Calu3 (cell line): ENCODE data around the gene PEAK3. TPM values are rescaled to one million over a fixed set of nuclear protein-coding genes. Genes with fewer than 3 reads are reported as not detected.

Experiments used
- BruUV-seq: library from RNA; stranded (reverse); fragments of 400-500 nt; replicated peaks from 2 replicates; lab custom pipeline; 2021; lab: Mats Ljungman, UMichigan
- CTCF ChIA-PET: fragments of 300-600 bp; sonication (Branson Sonifier 250); formaldehyde crosslinking; loops from one replicate; lab custom pipeline; 2022; ENCODE audit warnings: antibody characterized with exemption; lab: Charles Lee
- DNase-seq: peaks from one replicate; pipeline ENCODE4 v3.0.0; 2022
- H3K27ac Mint-ChIP-seq: one replicate; pipeline ENCODE4 v1.8.0; 2022; ENCODE audit warnings: mixed read lengths; ENCODE audit not compliant: unreplicated experiment
- H3K27me3 Mint-ChIP-seq: one replicate; pipeline ENCODE4 v1.8.0; 2022; ENCODE audit warnings: mixed read lengths; ENCODE audit not compliant: unreplicated experiment
- H3K36me3 Mint-ChIP-seq: one replicate; pipeline ENCODE4 v1.8.0; 2022; ENCODE audit warnings: mild to moderate bottlenecking, moderate library complexity, mixed read lengths; ENCODE audit not compliant: insufficient read depth, unreplicated experiment
- H3K4me1 Mint-ChIP-seq: one replicate; pipeline ENCODE4 v1.8.0; 2022; ENCODE audit warnings: mild to moderate bottlenecking, low read depth, mixed read lengths; ENCODE audit not compliant: unreplicated experiment
- H3K4me3 Mint-ChIP-seq: one replicate; pipeline ENCODE4 v1.8.0; 2022; ENCODE audit warnings: mild to moderate bottlenecking, low read depth, moderate library complexity, mixed read lengths; ENCODE audit not compliant: unreplicated experiment
- H3K9me3 Mint-ChIP-seq: one replicate; pipeline ENCODE4 v1.8.0; 2022; ENCODE audit warnings: low read depth, mixed read lengths; ENCODE audit not compliant: unreplicated experiment
- CTCF ChIP-seq: fragments of 200-600 bp; IDR thresholded peaks from one replicate; pipeline ENCODE4 v1.8.0; 2022; ENCODE audit warnings: antibody characterized with exemption; ENCODE audit not compliant: unreplicated experiment
- intact Hi-C: fragments of 100-400 bp; cut with micrococcal nuclease; formaldehyde crosslinking; loops from one replicate; pipeline ENCODE4 v1.10.0; 2022; ENCODE audit not compliant: unreplicated experiment
- total RNA-seq: library from RNA; stranded (reverse); gene quantifications from 2 replicates; pipeline ENCODE4 v1.2.3, GENCODE V29; 2022

The PEAK3 gene
- total RNA-seq, 1 experiment from 2014 or later, result not detected

GRCh38 chr19:2325281-2326046 lies 43.5 kb upstream of the PEAK3 start:
- H3K9me3 Mint-ChIP-seq, result no peaks in the 10 kb centered on the region
- no peak overlapping the region for H3K4me3 Mint-ChIP-seq
- DNase-seq, result no peak
- CTCF ChIA-PET, result no interaction called here
- H3K27ac Mint-ChIP-seq, result no peak overlapping the region
- intact Hi-C loops, result no loop called here
- BruUV-seq, result no TSS peak
- TF ChIP-seq CTCF, result no peak
- H3K36me3 Mint-ChIP-seq, result peaks cover 55% of the 10 kb centered on the region
- H3K27me3 Mint-ChIP-seq, result no peaks in the 10 kb centered on the region
- H3K4me1 Mint-ChIP-seq, result peaks cover 14% of the 10 kb centered on the region

- H3K27ac Mint-ChIP-seq, result no peak overlapping the region
- intact Hi-C loops, result no loop called here
- CTCF ChIA-PET, result no interaction called here
- no TSS peak for BruUV-seq
- no peaks in the 10 kb centered on the region for H3K27me3 Mint-ChIP-seq
- DNase-seq, result no peak
- TF ChIP-seq CTCF, result no peak
- H3K9me3 Mint-ChIP-seq, result no peaks in the 10 kb centered on the region
- peaks cover 3% of the 10 kb centered on the region for H3K4me1 Mint-ChIP-seq
- H3K36me3 Mint-ChIP-seq, result peaks cover 45% of the 10 kb centered on the region
- no peak overlapping the region for H3K4me3 Mint-ChIP-seq
These were observed 42.4 kb upstream of the PEAK3 start for GRCh38 chr19:2324220-2324948.

- no TSS peak for BruUV-seq
- Mint-ChIP-seq H3K9me3 (no peaks in the 10 kb centered on the region), H3K4me1 (no peaks in the 10 kb centered on the region), H3K4me3 (no peak overlapping the region), H3K27ac (no peak overlapping the region), H3K27me3 (no peaks in the 10 kb centered on the region), H3K36me3 (peaks cover 38% of the 10 kb centered on the region)
- DNase-seq, result no peak
- intact Hi-C loops, result no loop called here
- CTCF ChIA-PET, result no interaction called here
- no peak for TF ChIP-seq CTCF
These were observed 41.7 kb upstream of the PEAK3 start for GRCh38 chr19:2323707-2324106.

- H3K4me3 Mint-ChIP-seq, result no peak overlapping the region
- no peaks in the 10 kb centered on the region for H3K9me3 Mint-ChIP-seq
- H3K36me3 Mint-ChIP-seq, result peaks cover 22% of the 10 kb centered on the region
- TF ChIP-seq CTCF, result no peak
- no peaks in the 10 kb centered on the region for H3K27me3 Mint-ChIP-seq
- CTCF ChIA-PET, result no interaction called here
- no TSS peak for BruUV-seq
- no peak for DNase-seq
- H3K4me1 Mint-ChIP-seq, result no peaks in the 10 kb centered on the region
- intact Hi-C loops, result no loop called here
- H3K27ac Mint-ChIP-seq, result no peak overlapping the region
These were observed 39.7 kb upstream of the PEAK3 start for GRCh38 chr19:2321565-2322283.
